PC-9 (cell line): ENCODE measurements around the gene LSM2. TPM values are rescaled to one million over a fixed set of nuclear protein-coding genes. Genes with fewer than 3 reads are reported as not detected.

Source experiments
- BruUV-seq: library from RNA; stranded (reverse); fragments of 400-500 nt; replicated peaks from 2 replicates; lab custom pipeline; 2021; lab: Mats Ljungman, UMichigan
- CTCF ChIA-PET: fragments of 300-600 bp; sonication (Branson Sonifier 250); formaldehyde crosslinking; loops from one replicate; lab custom pipeline; 2022; ENCODE audit warnings: antibody characterized with exemption; lab: Charles Lee
- POLR2A ChIA-PET: fragments of 300-600 bp; sonication (Branson Sonifier 250); formaldehyde crosslinking; loops from one replicate; lab custom pipeline; 2022; ENCODE audit warnings: antibody characterized with exemption; ENCODE audit not compliant: unreplicated experiment; lab: Charles Lee
- DNase-seq, 2 experiments: peaks; one replicate each; pipeline versions ENCODE4 v3.0.0 to v3.0.0-alpha.2; 2015 to 2022; ENCODE audit warnings: mixed read lengths in 1 of 2
- H2AFZ ChIP-seq: fragments of 200-600 bp; sonication (generic); 2 replicates; pipeline ENCODE4 v1.8.1; 2017; ENCODE audit warnings: antibody characterized with exemption
- H3F3A ChIP-seq: fragments of 200-600 bp; sonication (generic); 2 replicates; pipeline ENCODE4 v1.8.1; 2017; ENCODE audit warnings: antibody characterized with exemption, mild to moderate bottlenecking, low read depth; ENCODE audit not compliant: insufficient read depth
- H3K27ac ChIP-seq: fragments of 200-600 bp; sonication (generic); 2 replicates; pipeline ENCODE4 v1.6.1; 2016; ENCODE audit warnings: mixed run types
- H3K27me3 ChIP-seq: fragments of 200-600 bp; sonication (generic); 2 replicates; pipeline ENCODE4 v1.6.1; 2016; ENCODE audit warnings: low read depth, mixed run types; ENCODE audit not compliant: insufficient read depth
- H3K36me3 ChIP-seq: fragments of 200-600 bp; sonication (generic); 2 replicates; pipeline ENCODE4 v1.6.1; 2016; ENCODE audit warnings: low read depth, mixed run types
- H3K4me1 ChIP-seq: fragments of 200-600 bp; sonication (generic); replicated peaks from 2 replicates; pipeline ENCODE4 v1.6.1; 2016; ENCODE audit warnings: mixed run types; ENCODE audit not compliant: insufficient read depth
- H3K4me2 ChIP-seq: fragments of 200-600 bp; sonication (generic); 2 replicates; pipeline ENCODE4 v1.6.1; 2017; ENCODE audit warnings: mixed run types
- H3K4me3 ChIP-seq: fragments of 200-600 bp; sonication (generic); 2 replicates; pipeline ENCODE4 v1.6.1; 2016; ENCODE audit warnings: mixed run types
- H3K79me2 ChIP-seq: fragments of 200-600 bp; sonication (generic); 2 replicates; pipeline ENCODE4 v1.6.1; 2017; ENCODE audit warnings: low read depth, mixed run types
- H3K9me2 ChIP-seq: fragments of 200-600 bp; sonication (generic); 2 replicates; pipeline ENCODE4 v1.8.1; 2017; ENCODE audit warnings: mild to moderate bottlenecking; ENCODE audit not compliant: insufficient read depth
- H3K9me3 ChIP-seq: fragments of 200-600 bp; sonication (generic); 2 replicates; pipeline ENCODE4 v1.8.1; 2016; ENCODE audit warnings: low read depth; ENCODE audit not compliant: insufficient read depth
- H4K20me1 ChIP-seq: fragments of 200-600 bp; sonication (generic); 2 replicates; pipeline ENCODE4 v1.8.1; 2017; ENCODE audit not compliant: insufficient read depth
- CTCF ChIP-seq: fragments of 200-600 bp; sonication (generic); conservative IDR thresholded peaks from 2 replicates; pipeline ENCODE4 v1.6.1; 2017; ENCODE audit warnings: mixed run types, antibody characterized with exemption, mild to moderate bottlenecking, moderate library complexity
- EZH2 ChIP-seq: fragments of 200-600 bp; sonication (generic); IDR thresholded peaks from 2 replicates; pipeline ENCODE4 v1.8.0; 2017; ENCODE audit warnings: antibody characterized with exemption, low read depth
- intact Hi-C: fragments of 100-400 bp; cut with micrococcal nuclease; formaldehyde crosslinking; loops from one replicate; pipeline ENCODE4 v1.10.0; 2022; ENCODE audit not compliant: unreplicated experiment
- total RNA-seq: library from RNA; stranded (reverse); gene quantifications from 2 replicates; pipeline ENCODE4 v1.2.3, GENCODE V29; 2021

The LSM2 gene
- total RNA-seq, 1 experiment from 2014 or later = 74.3 TPM

GRCh38 chr6:31829633-31830283, 23.0 kb upstream of the LSM2 start:
- no peak overlapping the region for H2AFZ ChIP-seq
- no peaks in the 10 kb centered on the region for H3K36me3 ChIP-seq
- CTCF ChIA-PET = interaction anchor here (0.6 to 1.0 kb wide), 4 partner anchors 42 to 1123 kb away, joined by 3 to 11 read pairs (median 6); partner anchors contain the start of gene HLA-DMA
- peak overlapping the region; percentile 24; the same call in 1 of the 2 replicates for H3K27ac ChIP-seq
- H3K4me1 ChIP-seq = peaks cover 40% of the 10 kb centered on the region
- H3K9me2 ChIP-seq = no peaks in the 10 kb centered on the region
- H3F3A ChIP-seq = peaks cover 54% of the 10 kb centered on the region
- H3K79me2 ChIP-seq = peaks cover 53% of the 10 kb centered on the region
- H3K4me2 ChIP-seq = peak overlapping the region; percentile 88
- peak overlapping the region; percentile 67 for H3K4me3 ChIP-seq
- peaks cover 24% of the 10 kb centered on the region for H4K20me1 ChIP-seq
- TF ChIP-seq EZH2 (no peak), CTCF (peak; percentile 69)
- no peaks in the 10 kb centered on the region for H3K9me3 ChIP-seq
- BruUV-seq = no TSS peak
- peak in 1 of 2 experiments; percentile 64 for DNase-seq
- intact Hi-C loops = loop anchor here (1.0 to 10.0 kb wide), 8 partner anchors 15 to 1145 kb away; partner anchors contain the start of genes ATP6V1G2, DDX39B, EHMT2 and HSPA1A
- POLR2A ChIA-PET = interaction anchor here (1.2 kb wide), 1 partner anchor 169 kb away, joined by 4 read pairs; the partner anchor contains the start of gene C6orf47
- no peaks in the 10 kb centered on the region for H3K27me3 ChIP-seq

GRCh38 chr6:31827286-31828079, 20.7 kb upstream of the LSM2 start, which contains the start of gene HSPA1B:
Gene HSPA1B (plus strand): TSS chr6:31827738. CDS start chr6:31827951, 213 bp downstream.
- peaks cover 24% of the 10 kb centered on the region for H4K20me1 ChIP-seq
- no peaks in the 10 kb centered on the region for H3K36me3 ChIP-seq
- peaks cover 61% of the 10 kb centered on the region for H3F3A ChIP-seq
- ChIA-PET POLR2A (interaction anchor here (0.5 to 2.4 kb wide), 17 partner anchors 12 to 353 kb away, joined by 3 to 40 read pairs (median 6); partner anchors contain the start of genes EHMT2, HSPA1A, HSPA1L and LSM2), CTCF (interaction anchor here (0.5 to 0.6 kb wide), 2 partner anchors 145 to 438 kb away, joined by 4 to 8 read pairs; no protein-coding TSS in a partner anchor)
- no peaks in the 10 kb centered on the region for H3K9me3 ChIP-seq
- peaks cover 54% of the 10 kb centered on the region for H3K4me1 ChIP-seq
- peak; percentile 99 for DNase-seq
- H3K4me2 ChIP-seq = peak within 1 kb of the TSS; percentile 98
- H3K79me2 ChIP-seq = peaks cover 57% of the 10 kb centered on the region
- H2AFZ ChIP-seq = peak within 1 kb of the TSS; percentile 50
- intact Hi-C loops = loop anchor here (1.0 to 10.0 kb wide), 4 partner anchors 31 to 1147 kb away; partner anchors contain the start of genes ATP6V1G2, DDX39B and NFKBIL1
- no TSS peak for BruUV-seq
- peak within 1 kb of the TSS; percentile 84 for H3K4me3 ChIP-seq
- H3K9me2 ChIP-seq = no peaks in the 10 kb centered on the region
- no peaks in the 10 kb centered on the region for H3K27me3 ChIP-seq
- TF ChIP-seq CTCF (no peak), EZH2 (no peak)
- H3K27ac ChIP-seq = peak within 1 kb of the TSS; percentile 98

GRCh38 chr6:31826793-31827285, 20.1 kb upstream of the LSM2 start:
- Histone ChIP-seq H4K20me1 (peaks cover 23% of the 10 kb centered on the region), H3K4me1 (peaks cover 52% of the 10 kb centered on the region), H3K27me3 (no peaks in the 10 kb centered on the region), H3K4me2 (peak overlapping the region; percentile 98), H2AFZ (peak overlapping the region; percentile 50), H3K9me2 (no peaks in the 10 kb centered on the region), H3K27ac (peak overlapping the region; percentile 98), H3K36me3 (no peaks in the 10 kb centered on the region), H3K79me2 (peaks cover 53% of the 10 kb centered on the region), H3F3A (peaks cover 61% of the 10 kb centered on the region), H3K4me3 (peak overlapping the region; percentile 69), H3K9me3 (no peaks in the 10 kb centered on the region)
- ChIA-PET POLR2A (interaction anchor here (0.5 to 2.4 kb wide), 12 partner anchors 11 to 166 kb away, joined by 3 to 40 read pairs (median 6); partner anchors contain the start of genes C6orf47, EHMT2, HSPA1A and HSPA1L), CTCF (interaction anchor here (0.6 kb wide), 1 partner anchor 144 kb away, joined by 8 read pairs; no protein-coding TSS in a partner anchor)
- BruUV-seq = no TSS peak
- TF ChIP-seq EZH2 (no peak), CTCF (no peak)
- DNase-seq = peak in 1 of 2 experiments; percentile 87
- intact Hi-C loops = loop anchor here (1.0 to 10.0 kb wide), 4 partner anchors 31 to 1148 kb away; partner anchors contain the start of genes ATP6V1G2, DDX39B and NFKBIL1
